ENCODE measurements around the gene CALR.
"Not testable (repeated sequence)": the region's sequence is repeated elsewhere in the genome, so short reads cannot be mapped to it uniquely, and the experiment has no call there.

CALR gene

GRCh38 chr19:12952488-12953137 is 14.2 kb downstream of the CALR start:
- no peak for DNase-seq (ENCODE audit: low read depth, low spot score)

DNA sequence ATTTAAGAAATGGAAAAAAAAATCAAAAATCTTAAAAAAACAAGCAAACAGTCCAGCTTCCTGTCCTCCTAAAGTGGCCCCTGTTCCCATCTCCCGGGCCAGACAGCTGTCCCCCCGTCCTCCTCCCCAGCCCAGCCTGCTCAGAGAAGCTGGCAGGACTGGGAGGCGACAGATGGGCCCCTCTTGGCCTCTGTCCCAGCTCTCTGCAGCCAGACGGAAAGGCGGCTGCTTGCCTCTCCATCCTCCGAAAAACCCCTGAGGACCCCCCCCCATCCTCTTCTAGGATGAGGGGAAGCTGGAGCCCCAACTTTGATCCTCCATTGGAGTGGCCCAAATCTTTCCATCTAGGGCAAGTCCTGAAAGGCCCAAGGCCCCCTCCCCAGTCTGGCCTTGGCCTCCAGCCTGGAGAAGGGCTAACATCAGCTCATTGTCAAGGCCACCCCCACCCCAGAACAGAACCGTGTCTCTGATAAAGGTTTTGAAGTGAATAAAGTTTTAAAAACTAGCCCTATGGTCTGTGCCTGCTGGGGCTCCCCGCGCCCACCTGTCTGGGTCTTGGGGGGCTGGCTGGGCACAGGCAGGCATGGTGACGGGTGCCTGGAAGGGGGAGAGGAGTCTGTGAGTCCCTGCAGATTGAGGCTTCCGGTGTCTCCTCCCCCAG is 14.9 kb downstream of the CALR start:
- DNase-seq (ENCODE audit: low read depth, low spot score): no peak

GRCh38 chr19:12953799-12954611 is 15.6 kb downstream of the CALR start:
- DNase-seq (ENCODE audit: low read depth, low spot score): no peak

GRCh38 chr19:12954612-12954962 is 16.2 kb downstream of the CALR start:
- no peak for DNase-seq (ENCODE audit: low read depth, low spot score)

DNA sequence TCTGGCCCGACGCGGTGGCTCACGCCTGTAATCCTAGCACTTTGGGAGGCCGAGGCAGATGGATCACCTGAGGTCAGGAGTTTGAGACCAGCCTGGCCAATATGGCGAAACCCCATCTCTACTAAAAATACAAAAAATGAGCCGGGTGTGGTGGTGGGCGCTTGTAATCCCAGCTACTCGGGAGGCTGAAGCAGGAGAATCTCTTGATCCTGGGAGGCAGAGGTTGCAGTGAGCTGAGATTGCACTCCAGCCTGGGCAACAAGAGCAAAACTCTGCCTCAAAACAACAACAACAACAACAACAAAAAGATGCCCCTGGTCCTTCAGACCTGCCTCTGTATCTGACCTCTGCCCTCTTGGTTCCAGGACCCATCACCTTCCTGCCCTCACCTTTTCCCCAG is 17.2 kb downstream of the CALR start:
- not testable (repeated sequence) for DNase-seq (ENCODE audit: low read depth, low spot score)

DNA sequence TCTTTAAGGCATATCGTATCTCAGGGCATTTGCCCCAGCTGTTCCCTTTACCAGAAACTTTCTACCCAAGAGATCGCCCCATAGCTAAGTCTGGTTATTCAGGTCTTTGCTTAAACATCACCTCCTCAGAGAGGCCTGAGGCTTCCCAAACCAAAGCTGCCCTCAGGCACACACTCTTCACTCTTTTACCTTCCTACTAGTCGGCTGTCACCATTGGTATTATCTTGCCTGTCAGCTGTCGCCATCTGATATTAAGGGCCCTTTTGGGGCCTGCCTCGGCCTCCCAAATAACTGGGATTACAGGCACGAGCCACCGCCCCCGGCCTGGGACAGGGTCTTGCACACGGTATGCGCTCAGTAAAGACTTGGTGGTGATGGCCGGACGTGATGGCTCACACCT is 17.6 kb downstream of the CALR start:
- DNase-seq (ENCODE audit: low read depth, low spot score): no peak

- no peak for DNase-seq (ENCODE audit: low read depth, low spot score)
These were observed 18.3 kb downstream of the CALR start, which contains the start of gene GADD45GIP1 for GRCh38 chr19:12956446-12957388. Gene GADD45GIP1, minus strand, starts transcription at chr19:12957223. Its CDS starts 11 bp downstream, at chr19:12957212.

DNA sequence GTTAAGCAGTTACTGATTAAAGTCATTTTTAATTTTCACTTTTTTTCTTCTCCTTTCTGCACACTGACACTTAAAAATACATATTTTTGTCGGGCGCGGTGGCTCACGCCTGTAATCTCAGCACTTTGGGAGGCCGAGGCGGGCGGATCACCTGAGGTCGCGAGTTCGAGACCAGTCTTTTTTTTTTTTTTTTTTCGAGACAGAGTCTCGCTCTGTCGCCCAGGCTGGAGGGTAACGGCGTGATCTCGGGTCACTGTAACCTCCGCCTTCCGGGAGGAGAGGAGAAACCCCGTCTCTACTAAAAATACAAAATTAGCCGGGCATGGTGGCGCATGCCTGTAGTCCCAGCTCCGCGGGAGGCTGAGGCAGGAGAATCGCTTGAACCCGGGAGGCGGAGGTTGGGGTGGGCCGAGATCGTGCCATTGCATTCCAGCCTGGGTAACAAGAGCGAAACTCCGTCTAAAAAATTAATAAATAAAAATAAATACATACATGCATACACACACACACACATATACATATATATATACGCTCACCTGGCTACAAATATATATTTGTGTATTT is 19.1 kb downstream of the CALR start:
- DNase-seq (ENCODE audit: low read depth, low spot score): not testable (repeated sequence)

DNA sequence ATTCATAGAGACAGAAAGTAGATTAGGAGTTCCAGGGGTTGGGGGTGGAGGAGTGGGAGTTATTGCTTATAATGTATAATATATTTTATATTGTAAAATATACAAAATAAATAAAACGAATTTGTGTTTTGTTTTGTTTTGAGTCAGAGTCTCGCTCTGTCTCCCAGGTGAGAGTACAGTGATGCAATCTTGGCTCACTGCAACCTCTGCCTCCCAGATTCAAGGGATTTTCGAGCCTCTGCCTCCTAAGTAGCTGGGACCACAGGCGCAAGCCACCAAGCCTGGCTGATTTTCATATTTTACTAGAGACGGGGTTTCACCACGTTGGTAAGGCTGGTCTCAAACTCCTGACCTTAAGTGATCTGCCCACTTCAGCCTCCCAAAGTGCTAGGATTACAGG is 21.1 kb downstream of the CALR start:
- DNase-seq (ENCODE audit: low read depth, low spot score): no peak

DNA sequence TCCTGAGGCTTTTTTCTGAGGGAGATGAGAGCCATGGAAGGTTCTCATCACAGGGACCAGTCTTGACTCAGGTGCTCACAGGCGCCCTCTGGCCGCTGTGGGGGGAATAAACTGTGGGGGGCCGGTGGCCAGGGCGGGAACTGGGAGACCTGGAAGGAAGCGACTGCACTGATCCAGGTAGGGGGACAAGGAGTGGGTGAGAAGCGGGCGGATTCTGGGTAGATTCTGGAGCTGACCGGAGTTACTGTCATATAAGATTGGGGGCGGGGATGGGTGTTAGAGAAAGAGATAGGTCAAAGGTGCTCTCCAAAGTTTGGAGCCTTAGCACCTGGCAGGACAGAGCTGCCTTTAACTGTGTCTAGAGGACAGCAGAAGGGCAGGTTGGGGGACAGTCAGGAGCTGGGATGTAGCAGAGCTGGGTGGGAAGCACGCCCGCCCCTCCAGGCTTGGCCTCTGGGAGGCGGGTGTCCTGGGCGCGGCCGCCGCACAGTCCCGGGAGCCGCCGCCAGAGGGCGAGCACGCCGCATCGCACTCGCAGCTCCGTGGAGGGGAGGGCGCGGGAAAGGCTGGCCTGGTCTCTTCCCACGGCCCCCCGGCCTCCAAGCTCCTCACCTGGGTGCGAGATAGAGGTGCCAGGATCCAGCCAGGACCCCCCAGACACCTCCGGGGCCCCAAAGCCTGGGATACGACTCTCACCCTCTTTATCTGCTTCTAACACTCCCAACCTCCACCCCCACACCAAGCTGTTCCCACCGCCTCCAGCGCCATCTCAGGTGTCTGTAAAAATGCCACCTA is 26.8 kb downstream of the CALR start:
- no peak for DNase-seq (ENCODE audit: low read depth, low spot score)

- no peak for DNase-seq (ENCODE audit: low read depth, low spot score)
These were observed 27.4 kb downstream of the CALR start for GRCh38 chr19:12965812-12966135.

DNA sequence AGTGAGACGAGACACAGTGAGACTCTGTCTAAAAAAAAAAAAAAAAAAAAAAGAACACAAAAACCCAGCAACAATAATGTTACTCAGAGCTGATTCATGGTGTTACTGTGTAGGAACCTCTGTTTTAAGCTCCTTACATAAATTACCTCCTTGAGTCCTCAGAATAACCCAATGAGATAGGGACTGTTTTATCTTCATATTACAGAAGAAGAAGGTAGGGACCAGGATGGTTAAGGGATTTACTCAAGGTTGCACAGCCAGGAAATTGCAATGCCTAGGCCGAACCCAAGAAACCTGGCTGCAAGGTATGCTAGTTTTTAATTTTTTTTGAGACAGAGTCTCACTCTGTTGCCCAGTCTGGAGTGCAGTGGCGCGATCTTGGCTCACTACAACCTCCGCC is 29.5 kb downstream of the CALR start:
- DNase-seq (ENCODE audit: low read depth, low spot score): no peak

DNA sequence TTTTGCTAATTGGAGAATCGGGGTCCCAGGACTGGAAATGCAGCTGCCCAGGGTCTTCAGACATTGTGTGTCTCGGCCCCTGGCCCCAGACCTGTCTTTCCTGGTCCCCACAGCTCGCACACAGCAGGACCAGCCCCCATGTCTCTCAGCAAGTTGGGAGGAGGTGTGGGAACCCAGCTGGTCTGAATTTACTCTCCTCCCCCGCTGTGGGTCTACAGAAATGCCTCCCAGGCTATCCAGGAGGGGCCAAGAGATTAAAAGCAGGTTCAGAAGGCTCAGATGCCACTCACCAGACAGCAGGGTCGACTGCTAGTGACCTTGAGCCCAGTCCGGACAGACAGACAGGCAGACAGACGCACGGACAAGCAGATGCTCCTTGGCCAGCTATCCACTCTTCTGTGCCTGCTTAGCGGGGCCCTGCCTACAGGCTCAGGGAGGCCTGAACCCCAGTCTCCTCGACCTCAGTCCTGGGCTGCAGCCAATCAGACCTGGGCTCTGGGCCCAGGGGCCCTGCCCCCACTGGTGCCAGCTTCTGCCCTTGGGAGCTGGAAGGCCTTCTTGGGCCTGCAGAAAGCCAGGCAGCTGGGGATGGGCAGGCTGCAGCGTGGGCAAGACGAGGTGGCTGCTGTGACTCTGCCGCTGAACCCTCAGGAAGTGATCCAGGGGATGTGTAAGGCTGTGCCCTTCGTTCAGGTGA is 31.0 kb downstream of the CALR start, which contains the start of gene DAND5:
Gene DAND5 (plus strand): TSS at position 285 of the 697 bp plus-strand sequence. CDS start 85 bp downstream, at position 370.
- DNase-seq (ENCODE audit: low read depth, low spot score): no peak

- DNase-seq (ENCODE audit: low read depth, low spot score): no peak
These were observed 31.8 kb downstream of the CALR start for GRCh38 chr19:12970070-12970820.

DNA sequence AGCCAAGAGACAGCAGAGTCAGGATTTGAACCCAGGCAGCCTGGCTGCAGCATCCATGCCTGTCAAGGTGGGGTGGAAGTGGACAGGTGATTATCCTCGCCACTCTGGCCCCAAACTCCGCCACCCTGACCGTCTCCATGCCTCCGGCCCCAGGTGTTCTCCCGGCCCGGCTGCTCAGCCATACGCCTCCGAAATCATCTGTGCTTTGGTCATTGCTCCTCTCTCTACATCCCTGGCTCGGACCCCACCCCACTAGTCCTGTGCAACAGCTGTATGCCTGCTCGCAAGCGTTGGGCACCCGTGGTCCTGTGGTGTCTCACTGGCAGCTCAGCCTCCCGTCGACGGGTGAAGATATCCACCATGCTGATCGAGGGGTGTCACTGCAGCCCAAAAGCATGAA is 34.8 kb downstream of the CALR start:
- DNase-seq (ENCODE audit: low read depth, low spot score): no peak

DNA sequence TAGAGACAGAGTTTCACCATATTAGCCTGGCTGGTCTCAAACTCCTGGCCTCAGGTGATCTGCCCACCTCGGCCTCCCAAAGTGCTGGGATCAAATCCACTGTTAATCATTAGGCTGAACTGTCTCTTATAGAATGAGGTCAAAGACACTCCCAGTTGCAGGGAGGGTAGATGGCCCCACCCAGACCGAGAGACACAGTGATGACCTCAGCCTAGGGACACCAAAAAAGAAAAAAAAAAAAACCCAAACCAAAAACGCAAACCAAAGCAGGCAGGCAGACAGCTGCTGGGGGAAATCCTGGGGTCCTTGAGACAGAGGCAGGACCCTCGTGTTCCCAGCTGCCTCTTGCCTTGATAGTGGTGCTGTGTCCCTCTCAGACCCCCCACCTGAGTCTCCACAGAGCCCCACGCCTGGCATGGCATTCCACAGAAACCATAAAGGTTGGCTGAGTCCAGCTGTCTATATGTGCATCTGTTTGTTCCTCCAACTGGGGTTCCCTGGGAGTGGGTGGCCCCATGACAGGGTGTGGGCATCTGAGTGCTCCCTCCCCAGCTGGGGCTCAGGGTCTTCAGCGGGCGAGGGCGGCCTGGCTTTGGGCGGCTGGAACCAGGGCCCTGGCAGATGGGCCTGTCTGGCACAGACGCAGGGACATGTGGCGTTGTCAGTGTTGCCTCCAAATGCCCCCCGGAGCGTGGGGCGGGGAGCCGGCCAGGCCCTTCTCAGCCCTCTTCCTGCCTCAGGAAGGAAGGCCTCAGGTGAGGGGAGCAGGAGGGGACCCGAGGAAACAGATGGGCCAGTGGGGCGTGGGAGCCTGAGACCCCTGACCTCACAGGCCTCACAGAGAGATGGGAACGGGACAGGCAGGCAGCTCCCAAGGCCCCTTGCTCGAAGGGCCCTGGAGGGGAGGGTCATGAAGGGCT is 36.2 kb downstream of the CALR start:
- no peak for DNase-seq (ENCODE audit: low read depth, low spot score)

- DNase-seq (ENCODE audit: low read depth, low spot score): no peak
These were observed 36.9 kb downstream of the CALR start for GRCh38 chr19:12975221-12975741.

GRCh38 chr19:12976109-12976508 is 37.7 kb downstream of the CALR start:
- not testable (repeated sequence) for DNase-seq (ENCODE audit: low read depth, low spot score)
